Measurements from ENCODE around the gene RTN4.

The RTN4 gene

DNA sequence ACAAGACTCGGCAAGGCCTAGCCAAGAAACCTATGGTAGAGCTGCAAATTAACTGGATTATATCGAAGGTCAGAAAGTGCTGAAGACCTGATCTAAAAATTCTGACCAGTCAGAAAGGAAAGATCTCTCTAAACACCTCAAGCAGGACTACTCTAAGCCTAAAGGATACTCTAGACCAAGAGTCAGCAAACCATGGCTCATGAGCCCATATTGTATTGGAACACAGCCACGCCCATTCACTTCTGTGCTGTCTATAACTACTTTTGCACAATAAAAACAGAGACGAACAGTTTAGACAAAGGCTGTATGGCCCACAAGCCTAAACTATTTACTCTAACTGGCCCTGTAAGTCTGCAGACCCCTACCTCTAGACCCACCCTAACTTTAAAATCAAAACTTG is 18.7 kb downstream of the RTN4 start:
- DNase-seq, result no peak

DNA sequence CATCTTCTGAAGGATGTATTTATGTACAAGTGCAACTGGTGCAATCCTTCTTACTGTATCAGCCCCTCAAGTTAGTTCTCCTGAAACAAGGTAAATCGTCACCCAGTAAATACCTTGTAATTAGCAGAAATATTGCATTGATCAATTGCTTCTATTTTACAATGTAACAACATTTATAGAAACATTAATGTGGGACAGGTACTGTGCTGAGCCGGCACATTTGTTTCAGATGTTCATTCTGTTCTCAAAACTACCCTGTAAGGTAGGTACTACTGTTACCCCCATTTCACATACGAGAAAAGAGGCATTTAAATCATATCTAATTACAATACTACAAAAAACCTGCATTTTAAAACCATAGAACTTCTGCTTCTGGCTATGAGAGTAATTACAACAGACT is 19.5 kb downstream of the RTN4 start:
- DNase-seq, result no peak

DNA sequence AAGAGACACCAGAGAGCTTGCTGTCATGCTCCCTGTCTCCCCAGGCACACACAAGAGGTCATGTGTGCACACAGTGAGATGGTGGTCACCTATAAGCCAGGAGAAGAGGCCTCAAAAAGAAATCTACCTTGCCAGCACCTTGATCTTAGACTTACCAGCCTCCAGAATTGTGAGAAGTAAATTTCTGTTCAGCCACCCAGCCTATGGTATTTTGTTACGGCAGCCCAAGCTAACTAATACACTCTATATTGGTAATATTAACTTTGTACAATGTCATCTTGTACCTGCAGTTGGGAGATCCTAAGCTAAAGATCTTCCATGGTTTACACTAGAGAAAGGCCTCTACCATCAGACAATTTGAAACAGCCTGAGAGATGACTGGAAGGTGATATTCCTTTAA is 21.2 kb downstream of the RTN4 start:
- DNase-seq, result no peak

DNA sequence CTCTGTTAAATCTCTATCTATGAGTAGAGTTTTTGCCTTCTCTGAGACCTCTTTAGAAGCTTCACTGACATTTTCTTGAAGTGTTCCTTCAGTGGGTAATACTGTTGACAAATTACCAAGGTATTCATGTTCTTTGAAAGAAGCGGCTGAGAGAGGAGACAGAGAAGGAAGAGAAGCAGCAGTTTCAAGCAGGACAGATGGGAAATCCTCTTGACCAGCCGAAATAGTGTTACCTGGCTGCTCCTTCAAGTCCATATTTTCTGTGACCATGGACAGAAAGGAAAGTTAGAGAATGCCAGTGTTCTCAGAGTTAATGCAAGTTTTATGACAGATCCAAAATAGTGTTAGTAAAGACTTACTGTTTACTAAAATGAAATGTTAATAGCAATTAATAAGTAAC is 23.0 kb downstream of the RTN4 start:
- DNase-seq, result no peak

DNA sequence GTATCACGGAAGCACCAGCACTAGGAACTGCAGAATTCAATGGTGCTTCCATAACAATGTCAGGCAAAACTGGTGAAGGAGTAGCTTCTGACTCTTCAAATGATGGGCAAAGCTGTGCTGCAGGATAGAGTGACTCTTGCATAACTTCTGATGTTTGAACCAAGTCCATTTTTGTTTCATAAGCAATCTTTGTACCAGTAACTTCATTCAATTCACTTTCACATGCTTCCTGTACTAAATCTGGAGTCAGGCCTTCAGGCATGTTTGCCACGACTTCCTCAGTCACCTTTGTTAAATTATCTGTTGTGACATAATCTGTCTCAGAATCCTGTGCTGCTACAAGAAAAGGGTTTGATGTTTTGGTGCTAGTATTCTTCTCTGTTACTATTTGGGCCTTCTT is 24.0 kb downstream of the RTN4 start:
- DNase-seq, result no peak

GRCh38 chr2:55025627-55026026 is 24.6 kb downstream of the RTN4 start:
- no peak for DNase-seq

DNA sequence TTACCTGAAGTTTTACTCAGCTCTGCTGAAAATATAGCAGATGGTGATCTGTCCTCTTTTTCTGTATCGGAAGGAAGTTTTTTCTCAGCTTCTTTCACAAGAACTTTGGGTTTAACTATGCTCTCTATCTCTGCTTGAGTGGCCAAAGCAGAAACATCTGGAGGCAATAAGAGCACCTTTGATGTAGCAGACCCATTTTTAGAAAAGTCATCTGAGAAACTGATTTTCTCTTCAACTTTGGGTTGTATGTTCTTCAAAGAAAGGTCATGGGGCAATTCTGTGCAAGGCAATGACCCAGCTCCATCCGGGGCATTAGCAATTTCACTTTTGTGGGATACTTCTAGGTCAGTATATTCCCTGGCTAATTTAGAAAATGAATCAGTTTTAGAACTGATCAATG is 25.2 kb downstream of the RTN4 start:
- DNase-seq, result no peak

GRCh38 chr2:55022476-55022875 is 27.8 kb downstream of the RTN4 start:
- DNase-seq, result no peak

- DNase-seq, result no peak
Observed at GRCh38 chr2:55019526-55020258, 30.6 kb downstream of the RTN4 start.

GRCh38 chr2:55018619-55019018 is 31.6 kb downstream of the RTN4 start:
- DNase-seq, result no peak

GRCh38 chr2:55017880-55018279 is 32.4 kb downstream of the RTN4 start:
- DNase-seq, result no peak

DNA sequence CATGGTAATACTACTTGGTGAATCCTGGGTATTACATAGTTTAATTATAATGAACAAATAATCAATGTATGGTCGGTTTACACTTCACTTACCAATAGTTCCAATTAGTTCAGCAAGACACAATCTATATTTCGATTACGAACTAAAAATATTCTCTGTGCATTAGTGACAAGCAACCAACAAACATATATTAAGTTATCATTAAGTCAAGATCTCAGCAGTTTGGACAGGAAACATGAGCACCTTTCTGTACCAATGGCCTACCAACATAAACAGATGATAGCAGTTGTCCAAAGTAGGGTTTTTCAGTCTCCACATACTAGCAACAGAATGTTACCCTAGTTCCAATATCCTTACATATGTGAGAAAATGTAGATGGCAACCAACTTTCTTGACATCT is 32.8 kb downstream of the RTN4 start:
- DNase-seq, result no peak

DNA sequence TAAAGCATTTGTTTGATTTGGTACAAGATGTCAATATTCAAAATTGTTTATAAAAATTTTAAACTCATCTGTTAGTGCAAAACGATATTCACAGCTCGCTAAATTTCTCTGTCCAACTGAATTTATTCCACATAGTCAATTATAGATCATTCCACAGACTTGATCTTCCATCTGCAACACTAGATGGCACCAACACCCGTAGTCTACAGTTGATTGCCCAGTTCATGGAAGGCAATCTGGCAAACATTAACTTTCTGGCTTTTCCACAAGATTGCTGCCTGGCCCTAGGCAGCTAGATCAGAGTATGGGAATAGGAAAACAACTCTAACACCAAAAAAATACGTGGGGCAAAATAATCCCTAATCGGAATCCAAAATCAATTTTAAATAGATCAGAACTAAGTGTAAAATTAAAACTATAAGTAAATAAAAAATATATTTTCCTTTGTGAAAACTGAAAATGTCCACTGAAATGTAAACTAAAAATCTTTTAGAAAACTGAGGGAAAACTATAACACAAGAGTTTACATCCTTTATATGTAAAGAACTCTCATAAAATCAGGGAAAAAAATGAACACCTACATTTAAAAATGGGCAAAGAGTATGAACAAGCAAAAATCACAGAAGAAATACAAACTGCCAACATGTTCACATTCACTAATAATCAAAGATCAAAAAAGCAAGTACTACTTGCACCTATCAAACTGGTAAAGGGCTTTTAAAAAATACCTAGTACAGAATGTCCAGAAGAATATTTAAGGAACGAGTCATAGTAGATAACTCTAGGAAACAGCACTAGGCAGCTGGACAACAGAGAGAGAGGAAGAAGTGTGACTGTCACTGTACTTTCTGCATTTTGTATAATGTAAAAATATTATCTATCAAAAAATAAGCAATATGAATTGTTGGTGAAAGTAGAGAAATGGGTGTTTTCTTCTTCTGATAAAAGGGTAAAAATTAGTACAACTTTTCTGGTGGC is 35.0 kb downstream of the RTN4 start:
- DNase-seq, result no peak

DNA sequence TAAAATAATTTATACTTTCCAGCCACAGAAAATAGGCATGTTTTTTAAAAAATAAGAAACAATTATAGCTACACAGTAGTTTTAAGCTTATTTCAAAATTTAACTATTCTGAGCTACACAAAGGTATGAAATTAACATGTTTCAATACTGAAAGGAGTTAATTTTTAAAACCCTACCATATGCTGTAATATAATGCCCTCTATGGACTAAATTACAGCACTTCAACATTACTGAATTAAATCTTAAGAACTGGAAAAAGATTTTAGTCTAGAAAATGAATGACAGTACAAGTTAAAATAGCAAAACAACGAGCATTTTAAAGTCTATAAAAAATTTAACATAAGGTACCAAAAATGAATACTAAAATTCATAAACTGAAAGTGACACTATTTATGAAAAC is 36.3 kb downstream of the RTN4 start:
- DNase-seq, result no peak

GRCh38 chr2:55012672-55013484 is 37.4 kb downstream of the RTN4 start:
- DNase-seq, result no peak

- no peak for DNase-seq
Observed at GRCh38 chr2:55011831-55012671, 38.2 kb downstream of the RTN4 start.

DNA sequence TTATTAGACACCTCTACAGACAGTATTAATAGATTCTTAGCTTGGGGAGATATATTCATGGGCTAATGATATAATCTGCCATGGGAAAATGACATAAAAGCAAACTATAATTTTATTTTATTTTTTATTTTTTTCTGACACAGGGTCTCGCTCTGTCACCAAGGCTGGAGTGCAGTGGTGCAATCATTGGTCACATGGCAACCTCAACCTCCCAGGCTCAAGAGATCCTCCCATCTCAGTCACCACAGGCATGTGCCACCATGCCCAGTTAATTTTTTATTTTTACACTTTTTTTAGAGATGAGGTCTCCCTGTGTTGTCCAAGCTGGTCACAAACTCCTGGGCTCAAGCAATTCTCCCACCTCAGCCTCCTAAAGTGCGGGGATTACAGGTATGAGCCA is 39.3 kb downstream of the RTN4 start:
- DNase-seq, result no peak

DNA sequence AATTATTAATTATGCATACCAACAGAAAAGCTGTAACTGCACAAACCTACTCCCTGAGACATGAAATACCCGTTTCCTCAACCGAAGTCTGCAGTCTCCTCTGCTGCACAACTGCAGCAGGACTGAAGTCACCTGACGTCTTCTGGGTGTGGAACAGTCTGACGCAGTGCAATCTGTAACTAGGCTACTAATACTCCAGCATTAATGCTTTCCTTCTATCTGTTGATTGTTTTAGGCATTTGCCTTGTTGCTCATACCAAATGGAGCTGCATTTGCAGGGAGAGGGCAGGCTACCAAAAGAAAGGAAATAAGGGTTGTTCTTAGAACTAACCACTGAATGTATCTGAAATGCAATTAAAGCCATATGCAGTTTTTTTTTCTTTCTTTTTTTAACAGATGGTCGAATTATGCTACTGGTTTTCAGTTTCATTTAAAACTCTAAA is 40.1 kb downstream of the RTN4 start:
- peak; percentile 7 for DNase-seq

GRCh38 chr2:55009277-55010060 is 40.8 kb downstream of the RTN4 start:
- no peak for DNase-seq

DNA sequence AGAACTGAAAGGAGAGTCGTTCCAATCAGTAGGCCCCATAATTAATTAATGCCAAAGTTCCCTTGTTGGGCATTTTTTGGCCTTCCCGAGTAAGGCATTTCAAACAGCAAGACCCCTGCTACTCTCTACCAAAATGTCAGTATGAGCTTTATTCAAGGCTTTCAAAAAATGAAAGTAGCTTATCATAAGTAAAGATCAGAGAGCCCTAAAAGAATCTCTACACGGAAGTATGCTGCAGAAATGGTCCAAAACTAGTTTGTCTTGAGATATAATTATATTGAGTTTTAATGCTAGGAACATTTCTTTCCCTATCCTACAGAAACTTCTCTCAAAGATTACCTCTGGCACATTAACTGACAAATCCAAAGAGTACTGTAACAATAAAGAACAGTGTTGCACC is 43.9 kb downstream of the RTN4 start:
- DNase-seq, result no peak

Data from NCI-H2029 treated with DMSO at 0.1 percent for 48 hours (cell line).